A549 (cell line): ENCODE results near the gene AHCY.

Experiments
- CEBPB ChIP-seq, 2 experiments: fragments of >200 bp in 1 of 2; sonication (Bioruptor Twin) in 1 of 2; formaldehyde crosslinking in 1 of 2; IDR thresholded peaks; 2 replicates each; pipeline ENCODE4 v1.6.1; 2012 to 2016
- ESRRA ChIP-seq: fragments of 150-350 bp; IDR thresholded peaks from 2 replicates; pipeline ENCODE4 v1.6.1; 2014; ENCODE audit warnings: mild to moderate bottlenecking, low read length, borderline replicate concordance
- KDM1A ChIP-seq: fragments of 200-600 bp; sonication (generic); IDR thresholded peaks from 2 replicates; pipeline ENCODE4 v1.6.1; 2016; ENCODE audit warnings: low read depth, mild to moderate bottlenecking
- POLR2A ChIP-seq: IDR thresholded peaks from 2 replicates; pipeline ENCODE4 v1.6.1; 2012; ENCODE audit warnings: mild to moderate bottlenecking, low read length
- TF ChIP-seq, protein P1 (sequence below): IDR thresholded peaks from 2 replicates; pipeline ENCODE4 v1.6.1; 2012; ENCODE audit warnings: low read depth, borderline replicate concordance
- TF ChIP-seq, protein P2 (sequence below): fragments of >200 bp; sonication (Bioruptor Twin); formaldehyde crosslinking; IDR thresholded peaks from 3 replicates; pipeline ENCODE4 v1.5.1; 2016
- TF ChIP-seq, protein P3 (sequence below): IDR thresholded peaks from 2 replicates; pipeline ENCODE4 v1.6.1; 2012
- TF ChIP-seq, protein P4 (sequence below): fragments of 200-600 bp; sonication (generic); IDR thresholded peaks from 2 replicates; pipeline ENCODE4 v1.6.1; 2016; ENCODE audit warnings: antibody characterized with exemption, mild to moderate bottlenecking, moderate library complexity
- TF ChIP-seq, protein P5 (sequence below): fragments of 150-350 bp; IDR thresholded peaks from 2 replicates; pipeline ENCODE4 v1.6.1; 2014; ENCODE audit warnings: low read depth, mild to moderate bottlenecking, low read length

DNA sequence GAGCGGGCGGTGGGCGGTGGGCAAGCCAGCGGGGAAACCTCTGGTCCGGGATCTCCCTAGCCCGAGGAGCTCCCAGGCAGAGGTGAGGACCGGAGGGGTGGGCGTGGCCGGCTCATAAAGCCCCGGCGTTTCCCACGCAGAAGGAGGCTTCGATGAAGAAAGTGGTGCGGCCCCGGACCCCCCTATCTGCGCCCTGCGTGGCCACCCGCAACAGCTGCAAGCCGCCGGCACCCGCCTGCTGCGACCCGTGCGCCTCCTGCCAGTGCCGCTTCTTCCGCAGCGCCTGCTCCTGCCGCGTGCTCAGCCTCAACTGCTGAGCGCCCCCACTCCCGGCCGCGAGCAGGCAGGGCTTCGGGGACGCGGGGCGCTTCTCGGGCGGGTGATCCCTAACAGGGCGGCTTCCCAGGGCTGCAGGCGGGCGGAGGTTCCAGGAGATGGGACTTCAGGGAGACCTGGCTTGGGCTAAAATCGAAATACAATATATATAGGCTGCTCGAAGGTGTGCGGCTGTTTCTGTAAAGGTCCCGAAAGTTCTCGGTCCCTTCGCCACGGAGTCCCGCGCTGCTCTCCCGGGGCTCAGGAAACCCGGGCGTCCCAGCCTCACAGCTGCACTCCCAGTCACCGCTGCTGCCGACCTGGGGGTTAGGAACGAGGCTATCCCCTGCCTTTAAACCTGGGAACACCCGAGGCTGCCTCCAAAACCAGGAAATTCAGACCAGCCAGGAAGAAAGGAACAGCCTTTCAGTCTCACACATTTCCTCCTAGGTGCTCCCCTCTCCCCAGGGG is 34.1 kb downstream of the AHCY start:
- TF ChIP-seq, protein P1, sequence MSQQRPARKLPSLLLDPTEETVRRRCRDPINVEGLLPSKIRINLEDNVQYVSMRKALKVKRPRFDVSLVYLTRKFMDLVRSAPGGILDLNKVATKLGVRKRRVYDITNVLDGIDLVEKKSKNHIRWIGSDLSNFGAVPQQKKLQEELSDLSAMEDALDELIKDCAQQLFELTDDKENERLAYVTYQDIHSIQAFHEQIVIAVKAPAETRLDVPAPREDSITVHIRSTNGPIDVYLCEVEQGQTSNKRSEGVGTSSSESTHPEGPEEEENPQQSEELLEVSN = no peak
- TF ChIP-seq, protein P2, sequence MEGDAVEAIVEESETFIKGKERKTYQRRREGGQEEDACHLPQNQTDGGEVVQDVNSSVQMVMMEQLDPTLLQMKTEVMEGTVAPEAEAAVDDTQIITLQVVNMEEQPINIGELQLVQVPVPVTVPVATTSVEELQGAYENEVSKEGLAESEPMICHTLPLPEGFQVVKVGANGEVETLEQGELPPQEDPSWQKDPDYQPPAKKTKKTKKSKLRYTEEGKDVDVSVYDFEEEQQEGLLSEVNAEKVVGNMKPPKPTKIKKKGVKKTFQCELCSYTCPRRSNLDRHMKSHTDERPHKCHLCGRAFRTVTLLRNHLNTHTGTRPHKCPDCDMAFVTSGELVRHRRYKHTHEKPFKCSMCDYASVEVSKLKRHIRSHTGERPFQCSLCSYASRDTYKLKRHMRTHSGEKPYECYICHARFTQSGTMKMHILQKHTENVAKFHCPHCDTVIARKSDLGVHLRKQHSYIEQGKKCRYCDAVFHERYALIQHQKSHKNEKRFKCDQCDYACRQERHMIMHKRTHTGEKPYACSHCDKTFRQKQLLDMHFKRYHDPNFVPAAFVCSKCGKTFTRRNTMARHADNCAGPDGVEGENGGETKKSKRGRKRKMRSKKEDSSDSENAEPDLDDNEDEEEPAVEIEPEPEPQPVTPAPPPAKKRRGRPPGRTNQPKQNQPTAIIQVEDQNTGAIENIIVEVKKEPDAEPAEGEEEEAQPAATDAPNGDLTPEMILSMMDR = no peak
- TF ChIP-seq, protein P3, sequence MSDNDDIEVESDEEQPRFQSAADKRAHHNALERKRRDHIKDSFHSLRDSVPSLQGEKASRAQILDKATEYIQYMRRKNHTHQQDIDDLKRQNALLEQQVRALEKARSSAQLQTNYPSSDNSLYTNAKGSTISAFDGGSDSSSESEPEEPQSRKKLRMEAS = no peak
- TF ChIP-seq ESRRA (no peak), KDM1A (no peak), POLR2A (no peak), CEBPB (IDR thresholded peaks at IDR 0.05) (no peak)
- TF ChIP-seq, protein P4, sequence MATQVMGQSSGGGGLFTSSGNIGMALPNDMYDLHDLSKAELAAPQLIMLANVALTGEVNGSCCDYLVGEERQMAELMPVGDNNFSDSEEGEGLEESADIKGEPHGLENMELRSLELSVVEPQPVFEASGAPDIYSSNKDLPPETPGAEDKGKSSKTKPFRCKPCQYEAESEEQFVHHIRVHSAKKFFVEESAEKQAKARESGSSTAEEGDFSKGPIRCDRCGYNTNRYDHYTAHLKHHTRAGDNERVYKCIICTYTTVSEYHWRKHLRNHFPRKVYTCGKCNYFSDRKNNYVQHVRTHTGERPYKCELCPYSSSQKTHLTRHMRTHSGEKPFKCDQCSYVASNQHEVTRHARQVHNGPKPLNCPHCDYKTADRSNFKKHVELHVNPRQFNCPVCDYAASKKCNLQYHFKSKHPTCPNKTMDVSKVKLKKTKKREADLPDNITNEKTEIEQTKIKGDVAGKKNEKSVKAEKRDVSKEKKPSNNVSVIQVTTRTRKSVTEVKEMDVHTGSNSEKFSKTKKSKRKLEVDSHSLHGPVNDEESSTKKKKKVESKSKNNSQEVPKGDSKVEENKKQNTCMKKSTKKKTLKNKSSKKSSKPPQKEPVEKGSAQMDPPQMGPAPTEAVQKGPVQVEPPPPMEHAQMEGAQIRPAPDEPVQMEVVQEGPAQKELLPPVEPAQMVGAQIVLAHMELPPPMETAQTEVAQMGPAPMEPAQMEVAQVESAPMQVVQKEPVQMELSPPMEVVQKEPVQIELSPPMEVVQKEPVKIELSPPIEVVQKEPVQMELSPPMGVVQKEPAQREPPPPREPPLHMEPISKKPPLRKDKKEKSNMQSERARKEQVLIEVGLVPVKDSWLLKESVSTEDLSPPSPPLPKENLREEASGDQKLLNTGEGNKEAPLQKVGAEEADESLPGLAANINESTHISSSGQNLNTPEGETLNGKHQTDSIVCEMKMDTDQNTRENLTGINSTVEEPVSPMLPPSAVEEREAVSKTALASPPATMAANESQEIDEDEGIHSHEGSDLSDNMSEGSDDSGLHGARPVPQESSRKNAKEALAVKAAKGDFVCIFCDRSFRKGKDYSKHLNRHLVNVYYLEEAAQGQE = no peak
- TF ChIP-seq, protein P5, sequence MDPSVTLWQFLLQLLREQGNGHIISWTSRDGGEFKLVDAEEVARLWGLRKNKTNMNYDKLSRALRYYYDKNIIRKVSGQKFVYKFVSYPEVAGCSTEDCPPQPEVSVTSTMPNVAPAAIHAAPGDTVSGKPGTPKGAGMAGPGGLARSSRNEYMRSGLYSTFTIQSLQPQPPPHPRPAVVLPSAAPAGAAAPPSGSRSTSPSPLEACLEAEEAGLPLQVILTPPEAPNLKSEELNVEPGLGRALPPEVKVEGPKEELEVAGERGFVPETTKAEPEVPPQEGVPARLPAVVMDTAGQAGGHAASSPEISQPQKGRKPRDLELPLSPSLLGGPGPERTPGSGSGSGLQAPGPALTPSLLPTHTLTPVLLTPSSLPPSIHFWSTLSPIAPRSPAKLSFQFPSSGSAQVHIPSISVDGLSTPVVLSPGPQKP = no peak
